COLO668 (cell line): ENCODE measurements around the gene DDX23.
A peak's percentile ranks its signal among the peaks of the same experiment; 100 is the strongest.
"Not testable (repeated sequence)": the region's sequence is repeated elsewhere in the genome, so short reads cannot be mapped to it uniquely, and the experiment has no call there.

Source experiments
- DNase-seq: peaks from one replicate; lab custom pipeline; 2025; ENCODE audit not compliant: unreplicated experiment; lab: John Stamatoyannopoulos, UW

DDX23 gene

DNA sequence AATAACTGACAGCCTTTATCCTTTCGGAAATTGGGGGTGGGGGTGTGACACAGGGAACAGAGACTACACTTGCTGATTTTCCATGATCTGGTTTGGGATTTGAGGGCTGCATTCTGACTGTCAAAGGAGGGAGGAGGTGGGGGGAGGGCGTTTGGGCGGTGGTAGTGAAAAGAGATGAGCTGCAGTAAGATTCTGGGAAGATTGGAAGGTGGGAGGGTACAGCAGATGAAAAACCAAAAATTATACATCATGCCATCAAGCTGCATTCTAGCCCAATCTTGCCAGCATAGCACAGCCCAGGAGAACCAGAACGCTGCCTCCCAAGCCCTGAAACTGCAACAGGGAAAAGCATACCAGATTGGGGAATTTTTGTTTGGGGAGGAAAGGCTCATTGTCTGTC lies 11.3 kb upstream of the DDX23 start:
- no peak for DNase-seq

DNA sequence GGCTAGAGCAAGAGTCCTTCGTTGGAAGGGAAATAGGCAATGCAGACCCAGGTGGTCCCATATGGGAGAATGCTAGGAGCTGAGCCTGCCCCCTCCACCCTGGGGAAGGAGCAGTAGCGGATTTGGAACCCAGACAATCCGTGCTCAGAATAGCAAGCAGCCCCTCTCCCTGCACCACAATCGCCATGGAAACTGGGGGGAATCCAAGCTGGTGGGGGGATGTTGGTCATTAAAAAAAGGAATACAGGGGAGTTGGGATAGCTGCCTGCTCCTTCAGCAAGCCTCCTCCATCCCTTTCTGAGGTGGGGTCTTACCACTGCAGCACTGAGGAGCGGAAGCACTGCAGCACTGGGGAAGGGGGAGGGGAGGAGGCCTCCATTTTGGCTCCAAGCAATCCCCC lies 10.8 kb upstream of the DDX23 start:
- DNase-seq, result no peak

GRCh38 chr12:48861111-48861510 lies 9.1 kb upstream of the DDX23 start:
- peak; percentile 14 for DNase-seq

DNA sequence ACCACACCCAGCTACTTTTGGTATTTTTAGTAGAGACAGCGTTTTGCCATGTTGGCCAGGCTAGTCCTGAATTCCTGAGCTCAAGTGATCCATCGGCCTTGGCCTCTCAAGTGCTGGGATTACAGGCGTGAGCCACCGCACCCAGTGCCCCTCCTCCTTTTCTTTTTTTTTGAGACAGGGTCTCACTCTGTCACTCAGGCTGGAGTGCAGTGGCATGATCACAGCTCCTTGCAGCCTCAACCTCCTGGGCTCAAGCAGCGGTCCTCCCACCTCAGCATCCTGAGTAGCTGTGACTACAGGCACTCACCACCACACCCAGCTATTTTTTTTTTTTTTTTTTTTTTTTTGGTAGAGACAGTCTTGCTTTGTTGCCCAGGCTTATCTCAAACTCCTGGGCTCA lies 8.3 kb upstream of the DDX23 start:
- not testable (repeated sequence) for DNase-seq

DNA sequence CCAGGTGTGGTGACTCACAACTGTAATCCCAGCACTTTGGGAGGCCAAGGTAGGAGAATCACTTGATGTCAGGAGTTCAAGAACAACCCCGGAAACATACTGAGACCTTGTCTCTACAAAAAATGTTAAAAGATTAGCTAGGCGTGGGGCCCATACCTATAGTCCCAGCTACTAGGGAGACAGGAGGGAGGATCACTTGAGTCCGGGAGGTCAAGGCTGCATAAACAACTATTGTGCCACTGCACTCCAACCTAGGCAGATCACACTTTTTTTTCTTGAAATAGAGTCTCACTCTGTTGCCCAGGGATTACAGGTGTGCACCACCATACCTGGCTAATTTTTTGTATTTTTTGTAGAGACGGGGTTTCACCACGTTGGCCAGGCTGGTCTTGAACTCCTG lies 7.6 kb upstream of the DDX23 start:
- DNase-seq, result no peak

- no peak for DNase-seq
These were observed 6.1 kb upstream of the DDX23 start for GRCh38 chr12:48858043-48858442.

GRCh38 chr12:48857278-48857994 lies 5.5 kb upstream of the DDX23 start:
- no peak for DNase-seq

- DNase-seq, result no peak
These were observed 4.4 kb upstream of the DDX23 start for GRCh38 chr12:48856379-48856778.

DNA sequence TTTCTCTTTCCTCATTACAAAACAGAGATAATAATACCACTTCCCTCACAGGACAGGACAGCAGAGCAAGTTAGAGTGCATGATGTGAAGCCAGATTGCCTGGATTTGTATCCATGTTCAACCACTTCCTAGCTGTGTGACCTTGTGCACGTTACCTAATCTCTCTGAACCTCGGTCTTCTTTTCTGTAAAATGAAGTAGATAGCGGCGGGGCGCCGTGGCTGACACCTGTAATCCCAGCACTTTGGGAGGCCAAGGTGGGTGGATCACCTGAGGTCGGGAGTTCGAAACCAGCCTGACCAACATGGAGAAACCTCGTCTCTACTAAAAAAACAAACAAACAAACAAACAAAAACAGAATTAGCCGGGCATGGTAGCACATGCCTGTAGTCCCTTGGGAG lies 3.0 kb upstream of the DDX23 start:
- not testable (repeated sequence) for DNase-seq

- DNase-seq, result no peak
These were observed 2.5 kb upstream of the DDX23 start for GRCh38 chr12:48854488-48854887.

- peak; percentile 77 for DNase-seq
These were observed 1.0 kb upstream of the DDX23 start for GRCh38 chr12:48852734-48853688.

DNA sequence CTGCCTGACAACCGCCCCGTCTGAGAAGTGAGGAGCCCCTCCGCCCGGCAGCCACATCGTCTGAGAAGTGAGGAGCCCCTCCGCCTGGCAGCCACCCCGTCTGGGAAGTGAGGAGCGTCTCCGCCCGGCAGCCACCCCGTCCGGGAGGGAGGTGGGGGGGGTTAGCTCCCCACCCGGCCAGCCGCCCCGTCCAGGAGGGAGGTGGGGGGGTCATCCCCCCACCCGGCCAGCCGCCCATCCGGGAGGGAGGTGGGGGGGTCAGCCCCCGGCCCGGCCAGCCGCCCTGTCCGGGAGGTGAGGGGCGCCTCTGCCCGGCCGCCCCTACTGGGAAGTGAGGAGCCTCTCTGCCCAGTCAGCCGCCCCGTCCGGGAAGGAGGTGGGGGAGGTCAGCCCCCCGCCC lies 9.9 kb downstream of the DDX23 start:
- not testable (repeated sequence) for DNase-seq

DNA sequence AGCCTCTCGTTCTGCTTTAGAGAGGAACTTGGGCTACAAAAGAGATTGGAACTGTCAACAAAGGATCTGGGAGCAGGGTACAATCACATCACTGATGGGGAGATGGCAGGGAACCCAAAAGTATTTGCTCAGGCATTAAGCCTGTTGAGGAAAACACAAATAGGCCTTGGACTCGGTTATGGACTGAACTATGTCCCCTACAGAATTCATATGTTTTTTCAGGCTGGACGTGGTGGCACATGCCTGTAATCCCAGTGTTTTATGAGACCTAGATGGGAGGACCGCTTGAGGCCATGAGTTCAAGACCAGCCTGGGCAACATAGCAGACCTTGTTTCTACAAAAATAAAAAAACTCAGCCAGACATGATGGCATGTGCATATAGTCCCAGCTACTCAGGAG lies 13.9 kb downstream of the DDX23 start:
- no peak for DNase-seq

- no peak for DNase-seq
These were observed 19.5 kb downstream of the DDX23 start for GRCh38 chr12:48832321-48833060.

DNA sequence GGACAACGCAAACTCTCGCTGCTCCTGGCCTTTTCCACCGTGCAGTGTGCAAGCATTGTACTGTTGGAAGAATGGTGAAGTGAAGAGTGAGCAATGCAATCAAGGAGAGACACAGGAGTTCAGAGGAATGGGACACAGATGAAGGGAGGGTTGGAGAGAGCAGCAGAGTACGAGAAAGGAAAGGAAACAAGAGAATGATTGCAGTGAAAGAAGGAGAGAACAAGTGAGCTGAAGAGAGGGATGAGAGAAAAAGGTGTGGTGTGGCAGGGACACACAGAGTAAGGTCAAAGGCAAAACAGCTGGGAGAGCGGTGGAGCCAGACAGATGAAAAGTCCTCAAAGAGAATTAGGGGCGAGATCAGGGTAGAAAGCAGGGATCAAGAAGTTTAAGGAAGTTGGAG lies 20.7 kb downstream of the DDX23 start:
- no peak for DNase-seq

GRCh38 chr12:48828841-48829575 lies 23.0 kb downstream of the DDX23 start:
- DNase-seq, result no peak

DNA sequence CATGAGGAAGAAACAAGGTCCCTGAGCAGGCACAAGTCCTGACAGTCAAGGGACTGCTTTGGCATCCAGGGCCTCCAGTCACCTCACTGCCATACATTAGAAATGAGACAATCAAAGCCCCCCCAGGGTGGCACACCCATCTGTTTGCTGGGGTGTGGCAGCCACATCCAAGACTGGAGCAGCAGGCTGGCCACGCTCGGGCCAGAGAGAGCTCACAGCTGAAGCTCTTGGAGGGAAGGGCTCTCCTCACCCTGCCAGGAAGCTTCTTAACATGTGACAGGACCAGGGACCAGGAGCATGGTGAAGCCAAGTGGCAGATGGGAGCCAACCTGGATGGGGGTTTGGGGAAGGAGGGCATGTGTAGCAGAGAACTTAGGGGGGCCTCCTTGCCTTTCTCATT lies 23.7 kb downstream of the DDX23 start:
- no peak for DNase-seq

DNA sequence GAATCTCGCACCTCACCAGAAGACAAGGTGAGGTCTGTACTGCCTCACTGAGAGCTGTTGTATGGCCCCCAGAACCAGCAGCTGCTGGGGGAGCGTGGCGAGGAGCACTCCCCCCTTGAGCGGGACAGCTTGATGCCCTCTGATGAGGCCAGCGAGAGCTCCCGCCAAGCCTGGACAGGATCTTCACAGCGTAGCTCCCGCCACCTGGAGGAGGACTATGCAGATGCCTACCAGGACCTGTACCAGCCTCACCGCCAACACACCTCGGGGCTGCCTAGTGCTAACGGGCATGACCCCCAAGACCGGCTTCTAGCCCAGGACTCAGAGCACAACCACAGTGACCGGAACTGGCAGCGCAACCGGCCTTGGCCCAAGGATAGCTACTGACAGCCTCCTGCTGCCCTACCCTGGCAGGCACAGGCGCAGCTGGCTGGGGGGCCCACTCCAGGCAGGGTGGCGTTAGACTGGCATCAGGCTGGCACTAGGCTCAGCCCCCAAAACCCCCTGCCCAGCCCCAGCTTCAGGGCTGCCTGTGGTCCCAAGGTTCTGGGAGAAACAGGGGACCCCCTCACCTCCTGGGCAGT lies 24.4 kb downstream of the DDX23 start:
- DNase-seq, result no peak

GRCh38 chr12:48827026-48827425 lies 24.9 kb downstream of the DDX23 start:
- no peak for DNase-seq

- DNase-seq, result no peak
These were observed 25.6 kb downstream of the DDX23 start for GRCh38 chr12:48826209-48826855.
